ENCODE results near the gene DGCR2. TPM values are rescaled to one million over a fixed set of nuclear protein-coding genes. Genes with fewer than 3 reads are reported as not detected.

The DGCR2 gene
- total and polyA plus RNA-seq, 10 of the 15 experiments (the other 5 are each of a cell fraction or from before 2014, with no cell fraction given), result 0.19 to 28.4 (median 16.0) TPM

DNA sequence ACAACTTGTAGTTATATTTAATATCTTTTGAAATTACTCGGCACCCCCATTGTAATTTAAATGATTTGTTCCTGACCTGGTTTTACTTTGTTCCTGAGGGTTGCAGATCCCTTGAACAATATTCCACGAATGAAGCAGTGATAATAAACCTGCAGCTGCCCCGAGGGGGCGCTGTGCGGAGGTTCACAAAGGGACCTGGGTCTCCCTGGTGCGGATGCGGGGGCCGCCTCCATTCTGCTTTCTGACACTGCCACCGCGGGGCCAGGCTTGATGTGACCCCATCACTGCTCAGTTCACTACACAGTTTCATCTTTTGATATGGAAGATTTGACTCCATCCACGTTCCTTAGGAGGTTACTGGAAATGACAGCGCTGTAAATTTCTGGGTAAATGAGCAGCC is 123.2 kb downstream of the DGCR2 start:
- H3K4me1 ChIP-seq (ENCODE audit: control insufficient read depth, insufficient read depth, low read length), result no peaks in the 10 kb centered on the region
- no peak overlapping the region for H2AFZ ChIP-seq (ENCODE audit: control insufficient read depth, low read depth, low read length)
- H3K9me3 ChIP-seq (replicated peaks; ENCODE audit: control insufficient read depth, insufficient read depth, low read length), result no peaks in the 10 kb centered on the region
- DNase-seq (ENCODE audit: low read depth, low spot score) (no peak), FAIRE-seq (no peak), ATAC-seq (no peak)
- TF ChIP-seq, protein P1, sequence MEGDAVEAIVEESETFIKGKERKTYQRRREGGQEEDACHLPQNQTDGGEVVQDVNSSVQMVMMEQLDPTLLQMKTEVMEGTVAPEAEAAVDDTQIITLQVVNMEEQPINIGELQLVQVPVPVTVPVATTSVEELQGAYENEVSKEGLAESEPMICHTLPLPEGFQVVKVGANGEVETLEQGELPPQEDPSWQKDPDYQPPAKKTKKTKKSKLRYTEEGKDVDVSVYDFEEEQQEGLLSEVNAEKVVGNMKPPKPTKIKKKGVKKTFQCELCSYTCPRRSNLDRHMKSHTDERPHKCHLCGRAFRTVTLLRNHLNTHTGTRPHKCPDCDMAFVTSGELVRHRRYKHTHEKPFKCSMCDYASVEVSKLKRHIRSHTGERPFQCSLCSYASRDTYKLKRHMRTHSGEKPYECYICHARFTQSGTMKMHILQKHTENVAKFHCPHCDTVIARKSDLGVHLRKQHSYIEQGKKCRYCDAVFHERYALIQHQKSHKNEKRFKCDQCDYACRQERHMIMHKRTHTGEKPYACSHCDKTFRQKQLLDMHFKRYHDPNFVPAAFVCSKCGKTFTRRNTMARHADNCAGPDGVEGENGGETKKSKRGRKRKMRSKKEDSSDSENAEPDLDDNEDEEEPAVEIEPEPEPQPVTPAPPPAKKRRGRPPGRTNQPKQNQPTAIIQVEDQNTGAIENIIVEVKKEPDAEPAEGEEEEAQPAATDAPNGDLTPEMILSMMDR (IDR thresholded peaks at IDR 0.05 in 2 of 3, conservative IDR thresholded peaks at IDR 0.05 in 1 of 3; ENCODE audit: control insufficient read depth in 2 of 3, extremely low read depth in 1 of 3, insufficient read depth in 1 of 3, low read depth in 3 of 3, low read length in 3 of 3), result 0 out of 6 replicates have a peak, but pooled peaks of 1 of the 3 experiments have one; percentile 1
- TF ChIP-seq SMAD1 (IDR thresholded peaks at IDR 0.05; ENCODE audit: low read depth, partially characterized antibody), result no peak
- intact Hi-C loops (cut with micrococcal nuclease; ENCODE audit: unreplicated experiment), result no loop called here
- RAD21 ChIA-PET (ENCODE audit: unreplicated experiment), result no interaction called here
- H3K9ac ChIP-seq (ENCODE audit: control insufficient read depth, insufficient read depth, low read length), result no peak overlapping the region
- in situ Hi-C loops (cut with MboI), result no loop called here
- no peak overlapping the region for H3K27ac ChIP-seq (ENCODE audit: control insufficient read depth, insufficient read depth)
- CTCF ChIA-PET, result interaction anchor here (0.7 to 1.4 kb wide), 2 partner anchors 10 to 59 kb away, joined by 3 read pairs; no protein-coding TSS in a partner anchor
- SMC1A ChIA-PET (ENCODE audit: uncharacterized antibody, unreplicated experiment), result no interaction called here
- 16% methylated on average over 12 of the region's 12 CpGs for WGBS (ENCODE audit: insufficient coverage, insufficient replicate concordance, low lambda C conversion rate, missing lambda C conversion rate)
- H4K20me1 ChIP-seq (ENCODE audit: control insufficient read depth, insufficient read depth), result no peaks in the 10 kb centered on the region
- POLR2A ChIA-PET, result no interaction called here
- no peaks in the 10 kb centered on the region for H3K36me3 ChIP-seq (ENCODE audit: control insufficient read depth in 2 of 2, insufficient read depth in 2 of 2, low read length in 1 of 2)
- H3K4me2 ChIP-seq (ENCODE audit: control insufficient read depth, insufficient read depth), result no peak overlapping the region
- no peak overlapping the region for H3K4me3 ChIP-seq
- H3K79me2 ChIP-seq (ENCODE audit: control insufficient read depth, insufficient read depth, low read length), result no peaks in the 10 kb centered on the region
- H3K27me3 ChIP-seq (replicated peaks in 1 of 2; ENCODE audit: control insufficient read depth in 2 of 2, insufficient read depth in 2 of 2, low read length in 1 of 2), result no peaks in the 10 kb centered on the region; a peak in 1 of 4 replicates
- no TSS peak for BruUV-seq (replicated peaks)

GRCh38 chr22:18997925-18998315 is 124.3 kb downstream of the DGCR2 start:
- BruUV-seq (replicated peaks), result no TSS peak
- no peak overlapping the region for H3K4me2 ChIP-seq (ENCODE audit: control insufficient read depth, insufficient read depth)
- no peak for FAIRE-seq
- SMC1A ChIA-PET (ENCODE audit: uncharacterized antibody, unreplicated experiment), result no interaction called here
- DNase-seq (ENCODE audit: low read depth, low spot score), result no peak
- no peak overlapping the region for H3K4me3 ChIP-seq
- no peaks in the 10 kb centered on the region for H3K79me2 ChIP-seq (ENCODE audit: control insufficient read depth, insufficient read depth, low read length)
- H3K36me3 ChIP-seq (ENCODE audit: control insufficient read depth in 2 of 2, insufficient read depth in 2 of 2, low read length in 1 of 2), result no peaks in the 10 kb centered on the region
- no peak overlapping the region for H3K9ac ChIP-seq (ENCODE audit: control insufficient read depth, insufficient read depth, low read length)
- in situ Hi-C loops (cut with MboI) (no loop called here), intact Hi-C loops (cut with micrococcal nuclease; ENCODE audit: unreplicated experiment) (no loop called here)
- no peak for ATAC-seq
- H3K4me1 ChIP-seq (ENCODE audit: control insufficient read depth, insufficient read depth, low read length), result no peaks in the 10 kb centered on the region
- RAD21 ChIA-PET (ENCODE audit: unreplicated experiment), result no interaction called here
- no peaks in the 10 kb centered on the region for H3K27me3 ChIP-seq (replicated peaks in 1 of 2; ENCODE audit: control insufficient read depth in 2 of 2, insufficient read depth in 2 of 2, low read length in 1 of 2)
- H3K27ac ChIP-seq (ENCODE audit: control insufficient read depth, insufficient read depth), result no peak overlapping the region
- CTCF ChIA-PET, result no interaction called here
- no peaks in the 10 kb centered on the region for H4K20me1 ChIP-seq (ENCODE audit: control insufficient read depth, insufficient read depth)
- no peak overlapping the region for H2AFZ ChIP-seq (ENCODE audit: control insufficient read depth, low read depth, low read length)
- TF ChIP-seq KAT2A (conservative IDR thresholded peaks at IDR 0.05; ENCODE audit: control insufficient read depth, low read depth, low read length) (no peak), IKZF2 (IDR thresholded peaks at IDR 0.05) (no peak), GABPA (IDR thresholded peaks at IDR 0.05; ENCODE audit: low read depth) (no peak), TBL1XR1 (IDR thresholded peaks at IDR 0.05; ENCODE audit: low read depth, low read length) (no peak), PAX8 (IDR thresholded peaks at IDR 0.05) (no peak), KLF5 (IDR thresholded peaks at IDR 0.05; ENCODE audit: partially characterized antibody) (no peak), MEF2B (IDR thresholded peaks at IDR 0.05; ENCODE audit: partially characterized antibody, poor library complexity, severe bottlenecking) (no peak), NFXL1 (IDR thresholded peaks at IDR 0.05; ENCODE audit: borderline replicate concordance) (no peak), STAT1 (conservative IDR thresholded peaks at IDR 0.05) (no peak)
- TF ChIP-seq, protein P2, sequence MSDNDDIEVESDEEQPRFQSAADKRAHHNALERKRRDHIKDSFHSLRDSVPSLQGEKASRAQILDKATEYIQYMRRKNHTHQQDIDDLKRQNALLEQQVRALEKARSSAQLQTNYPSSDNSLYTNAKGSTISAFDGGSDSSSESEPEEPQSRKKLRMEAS (IDR thresholded peaks at IDR 0.05; ENCODE audit: low read depth, low read length), result no peak
- TF ChIP-seq, protein P3, sequence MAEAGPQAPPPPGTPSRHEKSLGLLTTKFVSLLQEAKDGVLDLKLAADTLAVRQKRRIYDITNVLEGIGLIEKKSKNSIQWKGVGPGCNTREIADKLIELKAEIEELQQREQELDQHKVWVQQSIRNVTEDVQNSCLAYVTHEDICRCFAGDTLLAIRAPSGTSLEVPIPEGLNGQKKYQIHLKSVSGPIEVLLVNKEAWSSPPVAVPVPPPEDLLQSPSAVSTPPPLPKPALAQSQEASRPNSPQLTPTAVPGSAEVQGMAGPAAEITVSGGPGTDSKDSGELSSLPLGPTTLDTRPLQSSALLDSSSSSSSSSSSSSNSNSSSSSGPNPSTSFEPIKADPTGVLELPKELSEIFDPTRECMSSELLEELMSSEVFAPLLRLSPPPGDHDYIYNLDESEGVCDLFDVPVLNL (IDR thresholded peaks at IDR 0.05; ENCODE audit: low read depth, low read length), result no peak
- no peaks in the 10 kb centered on the region for H3K9me3 ChIP-seq (replicated peaks; ENCODE audit: control insufficient read depth, insufficient read depth, low read length)
- 51% methylated on average over 17 of the region's 22 CpGs for WGBS (ENCODE audit: insufficient coverage, insufficient replicate concordance, low lambda C conversion rate, missing lambda C conversion rate)
- POLR2A ChIA-PET, result no interaction called here
